B cell (primary cell): ENCODE results near the gene FRMD4A.

Experiments used
- CTCF ChIP-seq: fragments of 200-600 bp; IDR thresholded peaks from one replicate; pipeline ENCODE4 v1.8.0; 2022; ENCODE audit warnings: antibody characterized with exemption, mild to moderate bottlenecking
- EZH2 ChIP-seq: IDR thresholded peaks from 2 replicates; pipeline ENCODE4 v1.6.1; 2012; ENCODE audit warnings: borderline replicate concordance, low read depth, mild to moderate bottlenecking, moderate library complexity, low read length; ENCODE audit not compliant: insufficient read depth, poor library complexity, severe bottlenecking

- TF ChIP-seq CTCF: no peak
- no peak for TF ChIP-seq EZH2
Measured at GRCh38 chr10:14365266-14365665, 34.5 kb upstream of the FRMD4A start.
